ENCODE measurements around the gene UBN1.

Gene UBN1

GRCh38 chr16:4882633-4883285, 35.5 kb downstream of the UBN1 start:
- H3K4me3 ChIP-seq (ENCODE audit: low read depth, low read length) = no peak overlapping the region
- no peak for TF ChIP-seq CTCF (IDR thresholded peaks at IDR 0.05; ENCODE audit: insufficient read depth, low read depth, low read length, missing control alignments)
- no peak for DNase-seq (ENCODE audit: low read depth)

- DNase-seq (ENCODE audit: low read depth) = no peak
- TF ChIP-seq CTCF (IDR thresholded peaks at IDR 0.05; ENCODE audit: insufficient read depth, low read depth, low read length, missing control alignments) = no peak
- H3K4me3 ChIP-seq (ENCODE audit: low read depth, low read length) = no peak overlapping the region
Measured at GRCh38 chr16:4883501-4883900, 36.2 kb downstream of the UBN1 start.

GRCh38 chr16:4884209-4884608, 36.9 kb downstream of the UBN1 start:
- no peak overlapping the region for H3K4me3 ChIP-seq (ENCODE audit: low read depth, low read length)
- no peak for DNase-seq (ENCODE audit: low read depth)
- no peak for TF ChIP-seq CTCF (IDR thresholded peaks at IDR 0.05; ENCODE audit: insufficient read depth, low read depth, low read length, missing control alignments)

- no peak for DNase-seq (ENCODE audit: low read depth)
- no peak for TF ChIP-seq CTCF (IDR thresholded peaks at IDR 0.05; ENCODE audit: insufficient read depth, low read depth, low read length, missing control alignments)
- H3K4me3 ChIP-seq (ENCODE audit: low read depth, low read length) = no peak overlapping the region
Measured at GRCh38 chr16:4884972-4885874, 37.9 kb downstream of the UBN1 start.

- DNase-seq (ENCODE audit: low read depth) = no peak
- TF ChIP-seq CTCF (IDR thresholded peaks at IDR 0.05; ENCODE audit: insufficient read depth, low read depth, low read length, missing control alignments) = no peak
- no peak overlapping the region for H3K4me3 ChIP-seq (ENCODE audit: low read depth, low read length)
Measured at GRCh38 chr16:4886151-4886550, 38.9 kb downstream of the UBN1 start.

GRCh38 chr16:4888428-4889135, 41.3 kb downstream of the UBN1 start:
- no peak for TF ChIP-seq CTCF (IDR thresholded peaks at IDR 0.05; ENCODE audit: insufficient read depth, low read depth, low read length, missing control alignments)
- DNase-seq (ENCODE audit: low read depth) = no peak
- no peak overlapping the region for H3K4me3 ChIP-seq (ENCODE audit: low read depth, low read length)

Data from GM12865 (cell line).